Activated T-cell treated with anti-CD3 and anti-CD28 coated beads for 4 hours (primary cell): ENCODE results near the gene RRM1.
A peak's percentile ranks its signal among the peaks of the same experiment; 100 is the strongest.
"Not testable (repeated sequence)": the region's sequence is repeated elsewhere in the genome, so short reads cannot be mapped to it uniquely, and the experiment has no call there.

Experiments
- DNase-seq: peaks from one replicate; pipeline ENCODE4 v3.0.0-alpha.2; 2020

The RRM1 gene

DNA sequence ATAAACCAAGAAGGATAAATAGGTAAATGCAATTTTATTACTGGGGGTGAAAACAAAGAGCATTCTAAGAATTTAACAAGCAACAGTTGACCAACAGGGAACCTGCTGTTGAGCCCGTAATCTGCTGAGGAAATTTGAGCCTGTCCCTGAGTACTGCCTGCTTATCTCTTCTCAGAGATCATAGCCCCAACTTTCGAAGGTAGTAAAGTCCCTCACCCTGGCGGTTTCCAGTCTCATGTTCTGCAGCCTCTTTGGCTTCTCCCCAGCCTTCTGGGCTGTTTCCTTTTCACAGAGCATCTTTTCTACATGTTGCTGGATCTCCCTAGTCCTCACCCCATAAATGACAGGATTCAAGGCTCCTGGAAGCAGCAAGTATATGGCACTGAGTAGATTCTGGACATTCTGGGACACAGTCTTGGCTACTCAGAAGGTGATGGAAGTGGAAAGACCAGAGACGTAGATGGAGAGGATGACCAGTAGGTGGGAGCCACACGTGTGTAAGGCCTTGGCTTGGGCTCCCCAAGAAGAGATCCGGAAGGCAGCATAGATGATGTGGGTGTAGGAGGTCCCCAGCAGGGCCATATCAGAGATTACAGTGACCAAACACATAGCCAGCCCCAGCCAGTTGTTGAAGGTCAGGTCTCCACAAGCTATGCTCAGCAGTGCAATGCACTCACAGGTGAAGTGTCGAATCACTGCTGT lies 51.6 kb downstream of the RRM1 start:
- DNase-seq = no peak

DNA sequence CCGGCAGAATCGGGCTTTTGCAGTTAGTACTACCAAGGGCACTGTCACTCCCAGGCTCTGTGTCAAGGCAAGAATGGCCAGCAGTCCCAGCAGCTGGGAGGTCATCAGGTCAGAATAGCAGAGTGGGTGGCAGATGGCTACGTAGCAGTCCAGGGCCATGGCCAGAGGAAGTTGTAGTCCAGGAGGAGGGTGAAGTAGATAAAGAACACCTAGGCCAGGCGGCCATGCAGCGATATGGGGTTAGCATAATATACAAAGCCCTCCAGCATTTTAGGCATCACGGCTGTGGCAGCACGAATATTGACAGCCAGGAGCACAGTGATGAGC lies 52.1 kb downstream of the RRM1 start:
- no peak for DNase-seq

DNA sequence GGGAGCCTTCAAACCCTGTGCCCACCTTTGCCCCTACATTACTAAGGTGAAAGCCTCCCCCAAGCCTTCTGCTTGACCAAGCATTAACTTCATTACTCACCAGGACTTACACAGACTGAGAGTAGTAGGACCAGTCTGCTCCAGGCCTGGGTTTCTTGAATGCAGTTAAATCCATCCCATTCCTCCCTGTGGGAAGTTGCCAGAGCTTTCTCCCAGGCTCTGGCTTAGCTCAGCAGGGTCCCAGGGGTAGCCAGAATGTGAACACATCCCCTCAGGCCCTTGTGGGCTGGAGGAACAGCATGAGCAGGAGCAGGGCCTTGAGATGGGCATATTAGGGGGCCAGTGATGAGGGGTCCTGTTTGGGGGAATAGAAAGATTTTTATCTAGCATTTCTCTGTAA lies 59.9 kb downstream of the RRM1 start:
- no peak for DNase-seq

DNA sequence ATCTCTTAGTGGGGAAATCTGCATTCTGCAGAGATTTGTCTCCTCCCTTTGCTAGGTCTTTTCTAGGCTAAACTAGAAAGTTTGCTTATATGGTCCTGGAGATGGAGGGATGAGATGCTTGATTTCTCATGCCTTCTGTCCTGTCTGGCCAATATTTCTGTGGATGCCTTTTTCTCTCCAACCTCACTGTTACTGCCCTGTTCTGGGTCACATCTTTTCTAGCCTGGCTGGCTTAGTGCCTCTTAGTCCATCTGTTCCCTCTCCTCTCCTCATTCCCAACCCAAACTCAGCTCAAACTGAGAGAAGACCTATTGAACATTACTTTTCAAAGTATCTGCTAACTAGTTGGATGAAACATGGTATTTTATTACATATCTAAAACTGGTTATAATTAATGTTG lies 62.0 kb downstream of the RRM1 start:
- DNase-seq = no peak

DNA sequence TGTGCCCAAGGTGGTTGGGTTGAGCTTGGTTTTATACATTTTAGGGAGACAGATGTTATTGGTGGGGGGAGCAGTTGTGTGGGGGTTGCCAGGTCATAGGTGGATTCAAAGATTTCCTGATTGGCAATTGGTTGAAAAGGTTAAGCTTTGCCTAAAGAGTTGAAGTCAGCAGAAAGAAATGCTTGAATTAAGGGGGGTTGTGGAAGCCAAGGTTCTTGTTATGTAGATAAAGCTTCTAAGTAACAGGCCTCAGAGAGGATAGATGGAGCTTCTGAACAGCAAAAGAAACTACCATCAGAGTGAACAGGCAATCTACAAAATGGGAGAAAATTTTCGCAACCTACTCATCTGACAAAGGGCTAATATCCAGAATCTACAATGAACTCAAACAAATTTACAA lies 64.2 kb downstream of the RRM1 start:
- DNase-seq = not testable (repeated sequence)

DNA sequence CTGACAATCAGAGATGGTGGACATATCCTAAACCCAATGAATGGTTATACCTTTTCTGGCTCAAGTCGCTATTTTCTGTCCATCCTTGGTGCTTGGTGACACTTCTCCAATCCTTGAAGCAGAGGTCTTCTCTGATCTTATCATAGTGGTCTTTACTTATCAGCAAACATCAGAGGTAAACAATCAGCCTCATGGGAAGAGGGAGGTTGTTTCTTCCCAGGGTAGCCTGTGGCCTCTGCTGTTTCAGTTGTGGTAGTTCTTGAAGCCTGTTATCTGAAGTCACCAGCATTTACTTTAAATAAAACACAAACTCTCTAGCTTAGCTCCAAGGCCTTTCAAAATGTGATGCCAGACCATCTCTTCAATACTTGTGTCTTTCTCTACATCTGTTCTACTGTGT lies 66.7 kb downstream of the RRM1 start:
- no peak for DNase-seq

DNA sequence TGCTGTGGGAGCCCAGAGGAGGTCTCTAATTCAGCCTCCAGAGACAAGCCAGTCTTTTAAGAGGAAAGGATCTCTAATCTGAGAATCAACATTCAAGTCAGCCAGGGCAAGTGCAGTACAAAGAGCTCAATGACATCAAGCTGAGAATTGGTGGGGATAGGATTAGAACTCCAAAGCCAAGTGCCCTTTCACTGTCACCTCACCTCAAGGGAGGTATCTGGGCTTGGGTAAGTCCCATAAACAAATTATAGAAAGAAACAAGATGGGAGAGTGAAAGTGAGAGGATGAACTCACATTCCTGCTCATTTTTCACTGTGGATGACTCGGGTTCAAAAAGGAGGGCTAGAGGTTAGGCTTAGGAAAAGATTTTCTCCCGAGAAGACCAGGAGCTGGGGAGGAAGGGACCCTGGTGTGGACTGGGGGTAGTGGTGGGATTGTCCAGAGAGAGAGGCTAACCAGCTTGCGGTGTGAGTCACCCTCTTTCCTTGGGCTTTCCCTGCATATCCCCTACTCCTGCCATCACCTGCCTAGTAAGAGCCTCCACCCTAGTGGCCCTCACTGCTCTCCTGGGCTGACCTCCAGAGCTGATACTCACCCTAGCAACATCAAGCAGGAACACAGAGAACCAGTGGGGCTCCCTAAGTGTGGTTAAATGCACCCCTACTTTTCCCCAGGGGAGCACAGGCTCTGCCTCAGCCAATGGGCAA lies 70.4 kb downstream of the RRM1 start:
- no peak for DNase-seq

DNA sequence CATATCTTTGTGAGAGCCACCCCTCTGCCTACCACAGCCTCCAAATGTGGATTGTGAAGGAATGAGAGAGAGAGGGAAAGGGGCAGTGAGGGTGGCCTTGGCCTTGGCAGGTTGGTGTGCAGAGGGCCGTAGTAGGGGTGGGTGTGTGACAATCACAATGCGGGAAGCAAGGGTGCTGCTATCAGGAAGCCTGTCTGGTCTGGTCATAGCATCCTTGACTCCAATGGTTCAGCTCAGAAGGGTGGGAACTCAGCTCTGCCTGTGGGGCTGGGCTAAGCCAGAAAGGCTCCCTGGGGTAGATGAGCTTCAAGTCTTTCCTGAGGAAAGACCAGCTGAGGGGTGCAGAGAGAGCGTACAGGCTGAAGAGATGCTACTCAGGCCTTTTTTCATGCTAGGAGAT lies 72.7 kb downstream of the RRM1 start:
- DNase-seq = no peak

DNA sequence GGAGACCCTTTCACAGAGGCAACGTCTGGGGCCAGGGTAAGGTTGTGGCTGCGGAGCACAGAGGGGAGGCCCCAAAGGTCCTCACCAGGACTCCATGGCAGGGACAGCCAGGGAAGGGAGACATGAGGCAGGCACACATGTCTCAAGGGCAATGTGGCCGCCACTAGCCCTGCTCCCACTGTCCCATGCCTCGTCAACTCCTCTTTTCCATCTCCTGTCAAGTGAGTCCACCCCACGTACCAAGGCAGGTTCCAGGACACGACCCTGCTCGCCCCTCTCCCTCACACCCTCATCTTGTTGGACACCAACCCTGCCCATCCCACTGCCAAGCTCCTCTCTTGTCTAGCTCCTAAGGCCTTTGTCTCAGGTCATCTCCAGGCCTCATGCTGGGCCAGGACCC lies 73.2 kb downstream of the RRM1 start:
- DNase-seq = no peak

DNA sequence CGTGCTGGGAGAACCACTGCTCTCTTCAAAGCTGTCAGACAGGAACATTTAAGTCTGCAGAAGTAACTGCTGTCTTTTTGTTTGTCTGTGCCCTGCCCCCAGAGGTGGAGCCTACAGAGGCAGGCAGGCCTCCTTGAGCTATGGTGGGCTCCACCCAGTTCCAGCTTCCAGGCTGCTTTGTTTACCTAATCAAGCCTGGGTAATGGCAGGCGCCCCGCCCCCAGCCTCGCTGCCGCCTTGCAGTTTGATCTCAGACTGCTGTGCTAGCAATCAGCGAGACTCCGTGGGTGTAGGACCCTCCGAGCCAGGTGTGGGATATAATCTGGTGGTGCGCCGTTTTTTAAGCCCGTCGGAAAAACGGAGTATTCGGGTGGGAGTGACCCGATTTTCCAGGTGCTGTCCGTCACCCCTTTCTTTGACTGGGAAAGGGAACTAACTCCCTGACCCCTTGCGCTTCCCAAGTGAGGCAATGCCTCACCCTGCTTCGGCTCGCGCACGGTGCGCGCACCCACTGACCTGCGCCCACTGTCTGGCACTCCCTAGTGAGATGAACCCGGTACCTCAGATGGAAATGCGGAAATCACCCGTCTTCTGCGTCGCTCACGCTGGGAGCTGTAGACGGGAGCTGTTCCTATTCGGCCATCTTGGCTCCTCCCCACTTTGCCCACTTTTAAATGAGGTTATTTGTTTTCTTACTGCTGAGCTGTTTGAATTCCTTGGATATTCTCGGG lies 81.2 kb downstream of the RRM1 start:
- DNase-seq = not testable (repeated sequence)

DNA sequence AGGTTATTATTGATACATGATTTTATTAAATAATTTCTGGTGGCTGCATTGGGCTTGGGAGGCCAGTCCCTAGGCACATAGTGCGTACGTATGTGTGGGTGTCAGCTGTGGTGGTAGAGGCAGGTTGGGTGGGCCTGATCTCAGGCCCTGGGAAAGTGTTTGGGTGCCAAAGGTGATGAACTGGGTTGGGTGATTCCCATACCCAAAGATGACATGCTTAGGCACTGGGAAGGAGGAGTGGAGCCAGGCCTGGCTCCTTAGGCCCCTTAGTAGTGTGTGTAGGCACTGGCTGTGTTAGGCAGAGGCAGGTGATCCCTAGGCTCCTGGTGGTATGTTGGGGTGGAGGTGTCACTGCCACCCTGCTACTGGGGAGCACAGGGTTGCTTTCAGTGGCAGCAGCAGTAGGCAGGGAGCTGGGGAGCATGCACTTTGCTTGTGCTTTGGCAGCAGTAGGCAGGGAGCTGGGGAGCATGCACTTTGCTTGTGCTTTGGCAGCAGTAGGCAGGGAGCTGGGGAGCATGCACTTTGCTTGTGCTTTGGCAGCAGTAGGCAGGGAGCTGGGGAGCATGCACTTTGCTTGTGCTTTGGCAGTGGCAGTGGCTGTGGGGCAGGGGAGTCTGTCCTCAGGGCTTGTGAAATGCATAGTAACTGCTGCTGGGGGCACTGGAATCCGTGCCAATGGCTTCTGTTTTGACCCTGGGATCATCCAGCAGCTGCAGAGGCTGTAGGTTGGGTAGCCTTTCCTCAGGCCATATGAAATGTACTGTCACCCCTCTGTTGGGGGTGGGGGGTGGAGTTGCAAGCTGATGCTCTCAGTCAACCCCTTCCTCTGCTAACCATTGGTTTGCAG lies 84.4 kb downstream of the RRM1 start:
- no peak for DNase-seq

DNA sequence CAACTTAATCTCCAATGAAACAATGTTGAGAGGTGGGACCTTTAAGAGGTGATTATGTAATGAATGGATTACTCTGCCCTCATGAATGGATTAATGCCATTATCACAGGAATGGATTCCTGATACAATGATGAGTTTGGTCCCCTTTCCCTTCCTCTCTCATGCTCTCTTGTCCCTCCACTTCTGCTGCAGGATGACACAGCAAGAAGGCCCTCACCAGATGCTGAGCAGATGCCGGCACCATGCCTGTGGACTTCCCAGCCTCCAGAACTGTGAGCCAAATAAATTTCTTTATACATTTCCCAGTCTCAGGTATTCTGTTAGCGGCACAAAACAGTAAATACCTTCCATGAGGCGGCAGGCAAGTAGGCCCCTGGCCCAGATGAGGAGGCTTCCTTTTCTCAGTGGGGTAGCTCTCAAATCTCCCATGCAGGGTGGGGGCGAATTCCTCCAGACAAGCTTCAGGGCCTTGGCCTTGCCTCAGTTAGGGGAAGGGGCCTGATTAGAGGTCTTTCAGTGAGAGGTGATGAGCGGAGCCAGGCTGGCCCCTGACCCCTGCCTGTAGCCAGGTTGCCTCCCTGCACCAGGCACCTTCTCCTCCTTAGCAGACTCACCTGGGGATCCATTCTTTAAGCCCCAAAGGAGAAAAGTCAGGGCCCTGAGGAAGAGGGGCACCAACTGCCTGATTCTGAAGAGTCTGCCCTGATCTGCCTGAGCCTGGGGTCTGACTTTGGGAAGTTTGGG lies 86.0 kb downstream of the RRM1 start:
- no peak for DNase-seq

DNA sequence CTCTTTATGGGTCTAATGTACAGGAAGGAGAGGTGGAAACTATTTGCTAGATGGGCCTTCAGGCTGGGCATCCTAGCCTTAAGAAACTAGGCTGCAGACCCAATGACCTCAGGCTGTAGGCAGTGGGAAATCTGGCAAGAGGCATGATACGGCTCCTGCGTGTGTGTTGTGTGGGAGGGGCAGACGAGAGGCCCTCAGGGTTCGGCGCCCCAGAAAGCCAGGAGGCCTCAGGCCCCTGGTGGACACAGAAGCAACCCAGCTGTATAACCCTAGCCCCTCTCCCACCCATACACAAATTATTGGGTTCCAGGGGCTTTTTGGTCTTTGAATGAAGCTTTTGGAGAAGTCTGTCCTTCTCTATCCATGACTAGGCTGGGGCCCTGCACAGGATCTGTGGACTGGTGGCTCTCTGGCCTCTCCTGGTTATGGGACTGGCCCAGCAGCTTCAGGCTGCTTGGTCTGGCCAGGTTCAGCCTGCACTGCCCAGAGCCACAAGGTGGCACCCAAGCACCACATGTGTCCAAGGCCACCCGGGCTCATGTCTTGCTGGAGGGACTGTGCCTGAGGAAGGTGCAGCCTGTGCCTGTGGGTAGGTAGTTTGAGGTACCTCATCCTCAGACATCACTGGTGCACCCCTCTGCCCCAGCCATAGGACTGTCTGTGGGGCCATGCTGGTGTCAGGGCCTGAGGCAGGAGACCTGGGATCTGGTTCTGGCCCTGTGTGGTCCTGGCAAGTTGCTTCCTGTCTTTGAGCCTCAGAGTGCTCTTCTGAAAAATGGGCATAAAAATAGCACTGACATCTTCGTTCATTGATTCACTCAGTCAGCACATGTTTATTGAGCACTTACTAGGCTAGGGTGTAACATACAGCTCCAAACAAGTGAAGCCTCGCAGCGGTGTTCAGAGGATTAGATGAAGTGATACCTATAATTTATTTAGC lies 87.5 kb downstream of the RRM1 start:
- no peak for DNase-seq

DNA sequence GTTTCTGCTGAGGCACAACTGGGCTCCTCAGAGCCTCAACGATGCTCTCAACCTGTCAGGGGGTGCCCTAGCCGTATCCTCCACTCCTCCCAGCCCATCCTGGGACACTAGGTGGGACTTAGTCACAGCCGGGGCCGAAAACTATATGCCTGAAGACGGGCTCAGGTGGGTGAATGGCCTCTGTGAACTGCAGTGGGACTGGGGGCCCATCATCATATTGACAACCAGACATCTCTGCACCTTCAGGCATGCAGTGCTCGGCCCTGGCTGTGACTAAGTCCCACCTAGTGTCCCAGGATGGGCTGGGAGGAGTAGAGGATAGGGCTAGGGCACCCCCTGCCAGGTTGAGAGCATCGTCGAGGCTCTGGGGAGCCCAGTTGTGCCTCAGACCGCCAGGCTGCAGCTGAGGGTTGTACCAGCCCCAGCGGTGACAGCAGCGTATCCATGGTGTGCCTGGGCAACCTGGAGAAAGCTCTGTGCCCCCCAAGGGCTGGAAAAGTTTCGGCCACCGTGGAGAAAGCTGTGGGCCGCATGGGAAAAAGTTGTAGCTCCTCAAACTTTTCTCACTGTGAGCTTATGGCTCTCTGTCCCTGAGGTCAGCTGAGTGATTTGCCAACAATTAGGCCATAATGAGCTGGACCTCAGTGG lies 88.9 kb downstream of the RRM1 start:
- no peak for DNase-seq

DNA sequence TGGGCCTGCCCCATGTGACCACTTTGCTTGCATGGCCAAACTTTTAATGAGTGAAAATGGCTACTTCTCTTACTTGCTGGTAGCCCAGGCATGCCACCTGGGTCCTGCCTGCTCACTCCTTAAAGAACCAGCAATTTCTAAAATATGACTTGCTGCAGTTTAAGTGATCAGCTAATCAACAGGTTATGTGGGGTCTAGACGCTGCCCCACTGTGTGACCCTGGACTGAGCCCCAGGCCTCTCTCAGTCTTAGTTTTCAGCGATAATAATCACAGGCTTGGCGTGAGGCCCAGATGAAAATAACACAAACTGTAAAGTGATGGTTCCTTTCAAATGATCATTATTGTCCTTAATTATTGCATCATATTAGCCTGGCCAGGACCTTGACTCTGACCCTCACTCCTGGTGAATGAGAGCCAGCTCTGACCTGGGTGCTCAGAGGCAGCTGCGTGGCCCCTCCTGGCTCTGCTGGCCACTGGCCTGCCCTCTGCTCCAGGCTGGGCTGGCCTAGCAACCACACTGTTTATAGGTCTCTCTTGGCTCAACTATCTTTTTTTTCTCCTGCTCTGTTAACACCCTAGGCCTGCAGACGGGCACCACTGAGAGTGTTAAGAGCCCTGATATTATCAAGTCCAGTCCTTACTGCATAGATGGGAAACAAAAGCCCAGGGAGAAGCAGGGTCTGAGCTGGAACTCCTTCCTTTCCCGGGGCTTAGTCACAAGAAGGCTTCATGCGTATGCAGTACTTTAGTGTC lies 89.7 kb downstream of the RRM1 start:
- DNase-seq = no peak

DNA sequence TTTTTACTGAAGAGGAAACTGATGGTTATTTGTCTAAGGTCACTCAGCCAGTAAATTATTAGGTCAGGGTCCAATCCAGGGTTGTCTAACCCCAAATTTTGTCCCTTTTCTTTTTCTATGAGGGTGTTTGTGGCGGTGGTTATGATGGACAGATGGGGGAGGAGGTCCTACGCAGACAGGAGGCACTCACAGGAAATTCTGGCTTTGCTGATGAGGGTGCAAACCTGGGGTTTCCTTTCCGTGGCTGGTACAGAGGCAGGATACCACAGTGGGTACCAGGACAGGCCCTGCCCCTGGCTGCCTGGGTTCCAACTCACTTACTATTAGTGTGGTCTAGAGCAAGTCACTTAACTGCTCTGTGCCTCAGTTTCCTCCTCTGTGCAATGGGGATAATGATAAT lies 91.0 kb downstream of the RRM1 start:
- no peak for DNase-seq

DNA sequence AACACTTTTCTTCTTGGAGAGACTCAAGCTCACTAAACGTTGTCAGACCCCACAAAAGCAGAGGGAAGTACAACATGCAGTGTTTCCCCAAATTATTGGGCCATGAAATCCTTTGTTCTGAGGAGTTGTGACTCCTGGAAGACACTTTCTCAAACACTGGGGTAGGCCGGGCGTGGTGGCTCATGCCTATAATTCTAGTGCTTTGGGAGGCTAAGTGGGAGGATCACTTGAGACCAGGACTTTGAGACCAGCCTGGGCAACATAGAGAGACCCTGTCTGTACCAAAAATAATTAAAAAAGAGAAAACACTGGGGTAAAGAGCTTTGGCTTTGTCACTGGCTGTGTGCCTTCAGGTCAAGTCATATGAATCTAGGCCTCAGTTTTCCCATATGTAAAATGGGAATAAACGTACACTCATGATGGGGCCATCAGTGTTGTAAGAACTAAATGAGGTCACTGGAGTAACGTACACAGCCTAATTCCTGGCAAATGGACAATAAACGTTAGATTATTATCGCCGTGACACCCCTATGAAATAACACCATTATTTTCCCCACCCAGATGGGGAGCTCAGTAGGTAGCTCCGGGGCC lies 92.0 kb downstream of the RRM1 start:
- no peak for DNase-seq

DNA sequence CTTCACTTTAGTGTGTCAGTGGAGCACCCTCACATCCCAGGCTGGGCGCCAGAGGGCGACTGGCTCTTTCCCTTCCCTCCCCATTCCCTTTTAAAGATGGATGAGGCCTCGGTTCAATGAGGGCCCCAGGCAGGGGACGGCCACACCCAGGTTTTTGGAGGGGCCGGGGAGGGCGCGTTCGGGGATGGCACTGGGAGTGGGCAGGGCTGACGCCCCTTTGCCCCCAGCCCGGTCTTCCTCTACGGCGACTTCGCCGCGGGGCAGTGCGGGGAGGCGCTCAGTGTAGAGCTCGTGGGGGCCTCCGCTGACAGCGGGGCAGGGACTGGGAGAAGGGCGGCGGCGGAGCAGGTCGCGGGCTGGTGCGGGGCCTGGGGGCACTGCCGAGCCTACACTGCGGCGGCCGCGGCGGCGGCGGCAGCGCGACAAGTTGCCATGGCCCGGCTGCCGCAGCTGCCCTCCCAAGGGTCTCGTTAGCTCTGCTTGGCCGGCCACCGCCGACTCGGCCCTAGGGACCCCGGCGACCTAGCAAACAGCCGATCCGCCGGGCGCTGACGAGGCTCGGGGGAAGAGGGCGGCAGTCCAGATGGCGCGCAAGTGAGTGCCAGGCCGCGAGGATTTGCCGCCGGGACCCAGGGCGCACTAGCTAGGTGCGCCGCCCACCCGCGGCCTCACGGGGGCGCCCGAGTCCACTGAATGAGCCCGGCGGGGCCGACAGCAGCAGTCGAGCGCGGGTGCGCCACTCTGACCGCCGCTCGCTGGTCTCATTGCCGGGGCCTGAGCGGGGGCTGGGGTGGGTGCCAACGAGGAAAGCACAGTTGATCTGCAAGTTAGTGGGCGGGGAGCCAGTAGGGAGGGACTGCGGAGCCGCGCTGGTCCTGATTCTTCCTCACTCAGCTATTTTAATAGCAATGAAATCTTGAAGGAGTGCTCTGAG lies 92.7 kb downstream of the RRM1 start:
- peak; percentile 81 for DNase-seq
